ENCODE results near the gene EVC. TPM values are rescaled to one million over a fixed set of nuclear protein-coding genes. Genes with fewer than 3 reads are reported as not detected.

The EVC gene
- total and polyA plus RNA-seq, 2 donors from 2014 or later, result 7.8 to 159 TPM

- no peak for FAIRE-seq
- Histone ChIP-seq H3K27me3 (ENCODE audit: control insufficient read depth, insufficient read depth, low read length) (no peaks in the 10 kb centered on the region), H3K9ac (ENCODE audit: low read length in 3 of 3) (no peak overlapping the region), H3K4me3 (ENCODE audit: low read length in 3 of 3) (no peak overlapping the region), H3K36me3 (ENCODE audit: control insufficient read depth in 2 of 3, insufficient read depth in 3 of 3, low read length in 3 of 3) (peaks cover 10 to 49% (median 19%) of the 10 kb centered on the region in 3 donors), H3K4me1 (ENCODE audit: control insufficient read depth in 2 of 3, insufficient read depth in 2 of 3, low read depth in 1 of 3, low read length in 3 of 3) (peaks cover 0 to 22% (median 18%) of the 10 kb centered on the region in 3 donors), H3K27ac (ENCODE audit: low read depth in 2 of 2, low read length in 2 of 2) (no peak overlapping the region), H3K9me3 (ENCODE audit: control insufficient read depth in 2 of 3, insufficient read depth in 1 of 3, low read length in 3 of 3) (no peaks in the 10 kb centered on the region)
- TF ChIP-seq CTCF (IDR thresholded peaks at IDR 0.05; ENCODE audit: borderline replicate concordance, extremely low read depth, insufficient read depth), result no peak
- intact Hi-C loops (cut with DNase I), result no loop called here
- DNase-seq, result peak in 1 of 5 donors; percentile 20
Observed at GRCh38 chr4:5755679-5756078, 44.7 kb downstream of the EVC start.

- no peak overlapping the region for H3K4me3 ChIP-seq (ENCODE audit: low read length in 3 of 3)
- no peaks in the 10 kb centered on the region for H3K9me3 ChIP-seq (ENCODE audit: control insufficient read depth in 2 of 3, insufficient read depth in 1 of 3, low read length in 3 of 3)
- no peak overlapping the region for H3K9ac ChIP-seq (ENCODE audit: low read length in 3 of 3)
- peaks cover 10 to 47% (median 19%) of the 10 kb centered on the region in 3 donors for H3K36me3 ChIP-seq (ENCODE audit: control insufficient read depth in 2 of 3, insufficient read depth in 3 of 3, low read length in 3 of 3)
- intact Hi-C loops (cut with DNase I), result no loop called here
- FAIRE-seq, result no peak
- no peak overlapping the region for H3K27ac ChIP-seq (ENCODE audit: low read depth in 2 of 2, low read length in 2 of 2)
- H3K4me1 ChIP-seq (ENCODE audit: control insufficient read depth in 2 of 3, insufficient read depth in 2 of 3, low read depth in 1 of 3, low read length in 3 of 3), result peaks cover 0 to 22% (median 18%) of the 10 kb centered on the region in 3 donors
- TF ChIP-seq CTCF (IDR thresholded peaks at IDR 0.05; ENCODE audit: borderline replicate concordance, extremely low read depth, insufficient read depth), result no peak
- H3K27me3 ChIP-seq (ENCODE audit: control insufficient read depth, insufficient read depth, low read length), result no peaks in the 10 kb centered on the region
- peak in 1 of 5 donors; percentile 6 for DNase-seq
Observed at GRCh38 chr4:5756271-5756670, 45.3 kb downstream of the EVC start.

- Histone ChIP-seq H3K36me3 (ENCODE audit: control insufficient read depth in 2 of 3, insufficient read depth in 3 of 3, low read length in 3 of 3) (peaks cover 10 to 47% (median 19%) of the 10 kb centered on the region in 3 donors), H3K9me3 (ENCODE audit: control insufficient read depth in 2 of 3, insufficient read depth in 1 of 3, low read length in 3 of 3) (no peaks in the 10 kb centered on the region), H3K27me3 (ENCODE audit: control insufficient read depth, insufficient read depth, low read length) (no peaks in the 10 kb centered on the region), H3K27ac (ENCODE audit: low read depth in 2 of 2, low read length in 2 of 2) (no peak overlapping the region), H3K4me3 (ENCODE audit: low read length in 3 of 3) (no peak overlapping the region), H3K9ac (ENCODE audit: low read length in 3 of 3) (no peak overlapping the region), H3K4me1 (ENCODE audit: control insufficient read depth in 2 of 3, insufficient read depth in 2 of 3, low read depth in 1 of 3, low read length in 3 of 3) (peaks cover 0 to 17% (median 14%) of the 10 kb centered on the region in 3 donors)
- DNase-seq, result peak in 1 of 5 donors; percentile 3
- intact Hi-C loops (cut with DNase I), result no loop called here
- TF ChIP-seq CTCF (IDR thresholded peaks at IDR 0.05; ENCODE audit: borderline replicate concordance, extremely low read depth, insufficient read depth), result no peak
- FAIRE-seq, result no peak
Observed at GRCh38 chr4:5757091-5757490, 46.1 kb downstream of the EVC start.

DNA sequence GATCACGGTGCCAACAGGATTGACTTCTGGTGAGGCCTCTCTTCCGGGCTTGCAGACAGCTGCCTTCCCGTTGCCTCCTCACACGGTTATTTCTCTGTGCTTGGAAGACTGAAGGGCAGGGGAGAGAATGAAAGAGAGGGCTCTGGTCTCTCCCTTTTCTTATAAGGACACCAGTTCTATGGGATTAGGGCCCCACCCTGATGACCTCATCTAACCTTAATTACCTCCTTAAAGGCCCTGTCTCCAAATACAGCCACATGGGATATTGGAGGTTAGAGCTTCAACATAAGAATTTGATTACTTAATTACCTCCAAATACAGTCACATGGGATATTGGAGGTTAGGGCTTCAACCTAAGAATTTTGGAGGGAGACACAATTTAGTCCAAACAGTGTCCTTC, 46.5 kb downstream of the EVC start:
- Histone ChIP-seq H3K27me3 (ENCODE audit: control insufficient read depth, insufficient read depth, low read length) (no peaks in the 10 kb centered on the region), H3K4me3 (ENCODE audit: low read length in 3 of 3) (no peak overlapping the region), H3K4me1 (ENCODE audit: control insufficient read depth in 2 of 3, insufficient read depth in 2 of 3, low read depth in 1 of 3, low read length in 3 of 3) (peaks cover 0 to 17% (median 12%) of the 10 kb centered on the region in 3 donors), H3K9me3 (ENCODE audit: control insufficient read depth in 2 of 3, insufficient read depth in 1 of 3, low read length in 3 of 3) (no peaks in the 10 kb centered on the region), H3K27ac (ENCODE audit: low read depth in 2 of 2, low read length in 2 of 2) (no peak overlapping the region), H3K9ac (ENCODE audit: low read length in 3 of 3) (no peak overlapping the region), H3K36me3 (ENCODE audit: control insufficient read depth in 2 of 3, insufficient read depth in 3 of 3, low read length in 3 of 3) (peaks cover 10 to 47% (median 19%) of the 10 kb centered on the region in 3 donors)
- DNase-seq (no peak), FAIRE-seq (no peak)
- no peak for TF ChIP-seq CTCF (IDR thresholded peaks at IDR 0.05; ENCODE audit: borderline replicate concordance, extremely low read depth, insufficient read depth)
- intact Hi-C loops (cut with DNase I), result no loop called here
